ENCODE results near the gene GOSR1. TPM values are rescaled to one million over a fixed set of nuclear protein-coding genes. Genes with fewer than 3 reads are reported as not detected.
A peak's percentile ranks its signal among the peaks of the same experiment; 100 is the strongest.
"Not testable (repeated sequence)": the region's sequence is repeated elsewhere in the genome, so short reads cannot be mapped to it uniquely, and the experiment has no call there.

GOSR1 gene
- total RNA-seq, 1 donor, result 15.9 TPM

DNA sequence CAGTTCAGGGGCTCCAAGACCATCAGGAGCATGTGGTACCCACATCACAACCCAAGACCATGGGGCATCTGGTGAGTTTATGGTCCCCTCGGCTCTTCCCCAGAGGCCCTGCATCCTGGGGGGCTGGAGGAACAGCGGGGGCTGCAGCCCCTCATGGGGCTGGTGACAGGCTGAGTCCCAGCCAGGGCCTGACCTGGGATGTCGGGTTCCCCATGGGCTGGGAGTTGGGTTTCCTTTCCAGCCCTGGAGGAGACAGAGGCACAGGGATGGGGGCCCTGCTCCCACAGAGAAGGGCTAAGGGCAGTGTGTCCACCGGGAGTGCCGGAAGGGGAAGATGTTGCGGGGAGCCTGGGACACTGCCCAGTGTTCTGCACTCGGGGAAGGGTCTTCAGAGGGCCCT, 82.4 kb downstream of the GOSR1 start:
- DNase-seq (ENCODE audit: low read depth in 2 of 3, low spot score in 2 of 3), result no peak

- DNase-seq (ENCODE audit: low read depth in 2 of 3, low spot score in 2 of 3), result not testable (repeated sequence)
Observed at GRCh38 chr17:30560117-30561026, 83.2 kb downstream of the GOSR1 start.

GRCh38 chr17:30561766-30562165, 84.6 kb downstream of the GOSR1 start:
- not testable (repeated sequence) for DNase-seq (ENCODE audit: low read depth in 2 of 3, low spot score in 2 of 3)

DNA sequence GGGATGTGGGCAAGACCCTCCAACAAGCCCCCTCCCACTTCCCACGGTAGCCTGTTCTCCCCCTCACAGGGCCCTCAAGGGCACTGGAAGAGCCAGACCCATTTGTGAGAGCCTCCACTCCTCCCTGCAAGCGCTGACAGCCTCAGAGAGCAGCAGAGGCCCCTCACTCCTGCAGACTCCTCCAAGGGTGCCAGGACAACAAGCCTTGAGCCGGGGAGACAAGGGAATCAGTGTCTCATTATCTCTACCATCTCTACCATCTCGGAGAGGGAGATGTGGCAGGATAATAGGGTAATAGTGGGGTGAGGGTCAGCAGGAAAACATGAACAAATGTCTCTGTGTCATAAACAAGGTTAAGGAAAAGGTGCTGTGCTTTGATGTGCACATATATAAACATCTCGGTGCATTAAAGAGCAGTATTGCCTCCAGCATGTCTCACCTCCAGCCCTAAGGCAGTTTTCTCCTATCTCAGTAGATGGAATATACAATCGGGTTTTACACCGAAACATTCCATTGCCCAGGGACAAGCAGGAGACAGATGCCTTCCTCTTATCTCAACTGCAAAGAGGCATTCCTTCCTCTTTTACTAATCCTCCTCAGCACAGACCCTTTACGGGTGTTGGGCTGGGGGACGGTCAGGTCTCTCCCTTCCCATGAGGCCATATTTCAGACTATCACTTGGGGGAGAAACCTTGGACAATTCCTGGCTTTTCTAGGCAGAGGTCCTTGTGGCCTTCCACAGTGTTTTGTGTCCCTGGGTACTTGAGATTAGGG, 86.1 kb downstream of the GOSR1 start:
- DNase-seq (ENCODE audit: low read depth in 2 of 3, low spot score in 2 of 3), result not testable (repeated sequence)

DNA sequence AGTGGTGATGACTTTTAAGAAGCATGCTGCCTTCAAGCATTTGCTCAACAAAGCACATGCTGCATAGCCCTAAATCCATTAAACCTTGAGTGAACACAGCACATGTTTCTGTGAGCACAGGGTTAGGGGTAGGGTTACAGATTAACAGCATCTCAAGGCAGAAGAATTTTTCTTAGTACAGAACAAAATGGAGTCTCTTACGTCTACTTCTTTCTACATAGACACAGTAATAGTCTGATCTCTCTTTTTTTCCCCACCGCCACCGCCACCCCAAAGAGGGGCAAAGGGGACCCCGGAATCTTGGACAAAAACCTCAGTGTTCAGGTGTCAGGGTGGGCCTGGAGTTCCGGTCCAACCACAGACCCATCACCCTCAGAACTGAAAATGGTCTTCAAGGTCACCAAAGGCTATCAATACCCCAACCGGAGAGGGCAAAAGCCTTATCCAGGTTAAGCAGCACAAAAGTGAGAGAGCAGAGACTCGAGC, 86.7 kb downstream of the GOSR1 start:
- not testable (repeated sequence) for DNase-seq (ENCODE audit: low read depth in 2 of 3, low spot score in 2 of 3)

GRCh38 chr17:30564422-30565072, 87.3 kb downstream of the GOSR1 start:
- peak in 2 of 3 donors; percentile 35 to 58 for DNase-seq (ENCODE audit: low read depth in 2 of 3, low spot score in 2 of 3)

GRCh38 chr17:30565073-30565935, 88.1 kb downstream of the GOSR1 start:
- DNase-seq (ENCODE audit: low read depth in 2 of 3, low spot score in 2 of 3), result no peak

DNA sequence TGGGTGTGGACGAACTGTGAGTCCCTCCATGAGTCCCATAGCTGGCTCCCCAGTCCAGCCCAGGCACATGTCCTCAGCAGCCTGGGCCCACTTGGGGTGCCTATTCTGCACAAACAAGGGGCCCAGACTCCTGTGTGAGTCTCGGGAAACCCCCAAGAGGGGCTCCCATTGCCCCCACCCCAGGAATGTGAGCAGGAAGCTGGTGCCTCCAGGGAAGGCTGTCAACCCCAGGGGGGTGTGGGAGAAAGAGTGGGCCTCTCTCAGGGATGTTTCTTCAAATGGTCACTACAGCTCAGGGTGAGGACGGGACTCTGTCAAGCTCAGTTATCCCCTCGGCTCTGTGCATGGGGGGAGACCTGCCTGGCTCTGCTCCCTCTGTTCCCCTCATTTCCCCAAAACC, 88.9 kb downstream of the GOSR1 start:
- not testable (repeated sequence) for DNase-seq (ENCODE audit: low read depth in 2 of 3, low spot score in 2 of 3)

DNA sequence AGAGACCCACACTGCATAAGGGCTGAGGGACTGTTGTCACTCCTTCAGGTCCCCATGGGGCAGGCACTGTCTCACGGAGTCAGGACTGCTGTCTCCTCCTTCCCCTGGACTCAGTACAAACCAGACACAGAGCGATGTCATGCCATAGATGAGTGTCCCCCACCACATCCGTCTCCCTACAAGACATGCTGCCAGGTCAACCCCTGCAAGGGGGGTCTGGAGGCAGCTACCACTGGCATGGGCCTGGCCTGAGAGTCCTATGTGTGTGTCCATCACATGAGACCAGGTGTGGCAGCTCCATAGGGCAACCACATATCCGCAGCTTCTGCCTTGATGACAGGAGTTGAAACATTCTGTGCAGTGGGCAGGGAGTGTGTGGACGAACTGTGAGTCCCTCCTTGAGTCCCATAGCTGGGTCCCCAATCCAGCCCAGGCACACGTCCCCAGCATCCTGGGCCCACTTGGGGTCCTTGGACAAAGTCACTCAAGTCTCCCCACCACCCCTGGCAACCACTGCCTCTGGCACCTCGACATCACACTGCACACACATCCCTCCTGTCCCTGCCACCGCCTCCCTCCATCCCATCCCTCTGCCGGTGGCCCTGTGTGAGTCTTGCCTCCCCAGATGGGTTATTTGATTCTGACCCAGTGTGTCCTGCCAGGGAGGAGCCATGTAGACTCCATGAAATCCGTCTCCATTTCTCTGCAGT, 89.5 kb downstream of the GOSR1 start:
- not testable (repeated sequence) for DNase-seq (ENCODE audit: low read depth in 2 of 3, low spot score in 2 of 3)

GRCh38 chr17:30567231-30568116, 90.3 kb downstream of the GOSR1 start:
- no peak for DNase-seq (ENCODE audit: low read depth in 2 of 3, low spot score in 2 of 3)

GRCh38 chr17:30568117-30568430, 90.9 kb downstream of the GOSR1 start:
- no peak for DNase-seq (ENCODE audit: low read depth in 2 of 3, low spot score in 2 of 3)

GRCh38 chr17:30569531-30570175, 92.4 kb downstream of the GOSR1 start:
- DNase-seq (ENCODE audit: low read depth in 2 of 3, low spot score in 2 of 3), result not testable (repeated sequence)

GRCh38 chr17:30570191-30570590, 93.0 kb downstream of the GOSR1 start:
- DNase-seq (ENCODE audit: low read depth in 2 of 3, low spot score in 2 of 3), result peak in 1 of 3 donors; percentile 21

DNA sequence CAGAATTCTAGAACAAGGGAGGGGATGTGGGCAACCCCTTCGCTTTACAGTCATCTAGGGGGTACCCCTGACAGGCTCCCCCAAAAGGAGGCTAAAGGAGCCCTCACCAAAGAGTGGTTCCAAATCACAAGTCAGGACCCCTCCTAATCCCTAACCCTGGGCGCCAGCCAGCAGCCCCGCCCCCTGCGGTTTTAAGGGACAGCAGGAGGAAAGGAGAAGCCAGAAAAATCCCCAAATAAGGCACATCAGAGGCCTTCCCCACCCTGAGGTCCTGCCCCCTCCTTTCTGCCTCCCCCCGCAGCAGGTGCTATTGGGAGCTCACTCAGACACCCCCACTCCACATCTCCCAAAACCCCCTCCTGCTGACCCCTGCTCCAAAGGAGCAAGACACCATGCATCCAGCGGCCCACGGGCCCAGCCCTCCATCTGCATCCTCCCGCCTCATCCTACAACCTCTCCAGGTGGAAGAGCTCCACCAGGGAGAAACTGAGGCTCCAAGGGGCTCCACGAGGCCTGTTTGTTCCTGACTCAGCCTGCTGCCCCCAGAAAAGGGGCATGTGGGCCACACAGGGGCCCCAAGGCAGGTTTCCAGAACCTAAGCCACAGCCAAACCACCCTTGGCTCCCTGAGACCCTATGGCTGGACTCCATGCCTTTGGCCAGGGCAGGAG, 93.5 kb downstream of the GOSR1 start:
- no peak for DNase-seq (ENCODE audit: low read depth in 2 of 3, low spot score in 2 of 3)

DNA sequence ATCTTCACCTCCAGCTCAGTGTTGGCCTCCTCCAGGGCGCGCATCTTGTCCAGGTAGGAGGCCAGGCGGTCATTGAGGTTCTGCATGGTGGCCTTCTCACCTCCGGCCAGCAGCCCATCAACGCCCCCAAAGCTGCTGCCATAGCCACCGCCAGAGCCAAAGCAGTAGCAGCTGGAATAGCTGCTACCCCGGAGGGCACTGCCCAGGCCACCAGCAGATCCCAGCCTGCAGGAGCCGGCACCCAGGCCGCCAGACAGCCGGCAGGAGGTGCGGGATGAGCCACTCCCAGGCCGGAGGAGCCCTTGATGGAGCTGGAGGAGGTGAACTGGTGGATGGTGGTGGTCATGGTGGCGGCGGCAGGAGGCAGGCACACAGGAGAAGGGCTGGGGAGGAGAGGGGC, 94.2 kb downstream of the GOSR1 start:
- DNase-seq (ENCODE audit: low read depth in 2 of 3, low spot score in 2 of 3), result not testable (repeated sequence)

DNA sequence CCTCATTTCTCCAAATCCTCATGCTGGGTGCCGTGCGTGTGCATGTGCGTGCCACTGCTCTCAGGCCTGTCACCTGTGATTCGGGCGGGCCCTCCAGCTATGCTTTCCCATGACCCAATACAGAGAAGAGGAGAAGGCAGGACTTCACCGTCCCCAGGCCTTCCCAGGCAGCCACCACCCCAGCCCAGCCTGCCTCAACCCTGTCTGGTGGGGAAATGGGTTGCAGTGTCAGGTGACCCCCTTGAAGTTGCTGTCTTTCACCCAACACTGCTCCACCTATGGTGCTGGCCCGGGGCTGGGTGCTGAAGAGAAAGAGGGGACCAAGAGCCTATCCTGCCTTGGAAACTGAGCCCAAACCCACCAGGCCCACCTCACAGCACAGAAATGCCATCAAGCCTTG, 94.7 kb downstream of the GOSR1 start:
- no peak for DNase-seq (ENCODE audit: low read depth in 2 of 3, low spot score in 2 of 3)

Measured in hematopoietic multipotent progenitor cell (in vitro differentiated cells).